Measurements from ENCODE around the gene SLC27A5.

GRCh38 chr19:58450856-58451357, 60.9 kb downstream of the SLC27A5 start:
- TF ChIP-seq POLR2A (IDR thresholded peaks at IDR 0.05; ENCODE audit: low read depth, low read length) (no peak), SPI1 (IDR thresholded peaks at IDR 0.05; ENCODE audit: low read depth, low read length) (no peak), PAX5 (IDR thresholded peaks at IDR 0.05; ENCODE audit: insufficient read depth, low read length, severe bottlenecking) (no peak), TAF1 (IDR thresholded peaks at IDR 0.05; ENCODE audit: low read depth, low read length) (no peak)

All from GM12891 (cell line).